ENCODE results near the gene MAP3K7.

MAP3K7 gene

GRCh38 chr6:90521955-90522354 is 64.9 kb downstream of the MAP3K7 start:
- no peak for DNase-seq

GRCh38 chr6:90516074-90516660 is 70.7 kb downstream of the MAP3K7 start:
- no peak for DNase-seq

GRCh38 chr6:90514496-90514895 is 72.4 kb downstream of the MAP3K7 start:
- no peak for DNase-seq

GRCh38 chr6:90508753-90509152 is 78.1 kb downstream of the MAP3K7 start:
- no peak for DNase-seq

- no peak for DNase-seq
Measured at GRCh38 chr6:90502866-90503407, 83.9 kb downstream of the MAP3K7 start.

GRCh38 chr6:90502381-90502780 is 84.5 kb downstream of the MAP3K7 start:
- no peak for DNase-seq

- DNase-seq, result no peak
Measured at GRCh38 chr6:90500458-90500857, 86.4 kb downstream of the MAP3K7 start.

- no peak for DNase-seq
Measured at GRCh38 chr6:90497411-90497810, 89.5 kb downstream of the MAP3K7 start.

GRCh38 chr6:90496258-90497016 is 90.4 kb downstream of the MAP3K7 start:
- no peak for DNase-seq

- DNase-seq, result no peak
Measured at GRCh38 chr6:90495216-90495817, 91.6 kb downstream of the MAP3K7 start.

GRCh38 chr6:90494067-90494780 is 92.6 kb downstream of the MAP3K7 start:
- no peak for DNase-seq

GRCh38 chr6:90493332-90493731 is 93.5 kb downstream of the MAP3K7 start:
- no peak for DNase-seq

GRCh38 chr6:90492798-90493197 is 94.1 kb downstream of the MAP3K7 start:
- no peak for DNase-seq

- DNase-seq, result no peak
Measured at GRCh38 chr6:90492369-90492768, 94.5 kb downstream of the MAP3K7 start.

- DNase-seq, result no peak
Measured at GRCh38 chr6:90490030-90490716, 96.7 kb downstream of the MAP3K7 start.

- DNase-seq, result no peak
Measured at GRCh38 chr6:90488816-90489215, 98.1 kb downstream of the MAP3K7 start.

- no peak for DNase-seq
Measured at GRCh38 chr6:90485635-90486277, 101.1 kb downstream of the MAP3K7 start.

- DNase-seq, result no peak
Measured at GRCh38 chr6:90484903-90485302, 102.0 kb downstream of the MAP3K7 start.

GRCh38 chr6:90484385-90484784 is 102.5 kb downstream of the MAP3K7 start:
- no peak for DNase-seq

GRCh38 chr6:90483956-90484355 is 102.9 kb downstream of the MAP3K7 start:
- DNase-seq, result no peak

- DNase-seq, result no peak
Measured at GRCh38 chr6:90483116-90483839, 103.6 kb downstream of the MAP3K7 start.

Measured in CD4-positive, alpha-beta T cell treated with Interleukin-17A for 4 hours (primary cell).